Transverse colon (tissue), 4 donors: ENCODE measurements around the gene ST6GAL1.

Experiments
- CTCF ChIP-seq, 5 experiments: fragments of 200-600 bp in 3 of 5; fragments of 450-650 bp in 2 of 5; sonication (generic) in 3 of 5; IDR thresholded peaks; 1 replicate in 2 of 5; 2 replicates in 3 of 5; pipeline ENCODE4 v1.5.1; 2016 to 2017; ENCODE audit warnings: antibody characterized with exemption in 5 of 5, inconsistent platforms in 3 of 5, mild to moderate bottlenecking in 2 of 5, moderate library complexity in 1 of 5
- EP300 ChIP-seq: sonication (generic); formaldehyde crosslinking; IDR thresholded peaks from one replicate; pipeline ENCODE4 v1.6.1; 2017; ENCODE audit warnings: antibody characterized with exemption, low read depth
- POLR2A ChIP-seq: fragments of 450-650 bp; IDR thresholded peaks from one replicate; pipeline ENCODE4 v1.6.1; 2016; ENCODE audit warnings: antibody characterized with exemption, mild to moderate bottlenecking, moderate library complexity
- POLR2AphosphoS5 ChIP-seq, 3 donors: sonication (generic); formaldehyde crosslinking; IDR thresholded peaks; one replicate each; pipeline ENCODE4 v1.6.1; 2016; ENCODE audit warnings: antibody characterized with exemption in 3 of 3

GRCh38 chr3:187085933-187086332 lies 155.6 kb downstream of the ST6GAL1 start:
- TF ChIP-seq POLR2A, result no peak
- no peak for TF ChIP-seq CTCF (IDR thresholded peaks at IDR 0.05)
- TF ChIP-seq EP300, result no peak
- no peak for TF ChIP-seq POLR2AphosphoS5 (IDR thresholded peaks at IDR 0.05)
